SK-N-MC (cell line): ENCODE results near the gene PPFIBP2.

ENCODE experiments used
- DNase-seq: peaks from one replicate; pipeline ENCODE4 v3.0.0-alpha.2; 2011; ENCODE audit warnings: low read depth, low spot score
- H3K27ac ChIP-seq: fragments of 200-600 bp; sonication (generic); 2 replicates; pipeline ENCODE4 v1.5.1; 2016; ENCODE audit warnings: mixed run types
- H3K36me3 ChIP-seq: fragments of 200-600 bp; sonication (generic); 2 replicates; pipeline ENCODE4 v1.6.1; 2017; ENCODE audit warnings: antibody characterized with exemption, low read length, mixed read lengths; ENCODE audit not compliant: insufficient read depth
- H3K4me3 ChIP-seq: fragments of 200-600 bp; sonication (generic); 2 replicates; pipeline ENCODE4 v1.5.1; 2016
- H3K9ac ChIP-seq: fragments of 200-600 bp; sonication (generic); 2 replicates; pipeline ENCODE4 v1.8.0; 2017; ENCODE audit warnings: mixed run types, mixed read lengths; ENCODE audit not compliant: insufficient read length
- H3K9me3 ChIP-seq: fragments of 200-600 bp; sonication (generic); 2 replicates; pipeline ENCODE4 v1.6.1; 2017; ENCODE audit warnings: low read depth, mild to moderate bottlenecking, antibody characterized with exemption, low read length, moderate library complexity, mixed read lengths
- EZH2 ChIP-seq: fragments of 200-600 bp; sonication (generic); IDR thresholded peaks from one replicate; pipeline ENCODE4 v1.6.1; 2017; ENCODE audit warnings: antibody characterized with exemption
- FOXP2 ChIP-seq: optimal IDR thresholded peaks from 2 replicates; pipeline ENCODE3; 2011; ENCODE audit warnings: mild to moderate bottlenecking, moderate library complexity; ENCODE audit not compliant: insufficient read depth; ENCODE audit errors: extremely low read length, control extremely low read depth
- POLR2AphosphoS5 ChIP-seq: IDR thresholded peaks from 2 replicates; pipeline ENCODE4 v1.6.1; 2012; ENCODE audit warnings: mild to moderate bottlenecking, low read depth, low read length, borderline replicate concordance

The PPFIBP2 gene

GRCh38 chr11:7621090-7621489 is 107.3 kb downstream of the PPFIBP2 start:
- no peak overlapping the region for H3K4me3 ChIP-seq
- no peaks in the 10 kb centered on the region for H3K36me3 ChIP-seq
- no peak for TF ChIP-seq FOXP2
- TF ChIP-seq POLR2AphosphoS5 = no peak
- TF ChIP-seq EZH2 = no peak
- no peaks in the 10 kb centered on the region for H3K9me3 ChIP-seq
- no peak overlapping the region for H3K27ac ChIP-seq
- no peak for DNase-seq
- no peak overlapping the region for H3K9ac ChIP-seq

- Histone ChIP-seq H3K36me3 (no peaks in the 10 kb centered on the region), H3K9me3 (no peaks in the 10 kb centered on the region), H3K27ac (no peak overlapping the region), H3K4me3 (no peak overlapping the region), H3K9ac (no peak overlapping the region)
- no peak for DNase-seq
- TF ChIP-seq FOXP2 = no peak
- no peak for TF ChIP-seq EZH2
- TF ChIP-seq POLR2AphosphoS5 = no peak
These were observed 107.8 kb downstream of the PPFIBP2 start for GRCh38 chr11:7621554-7621953.

- H3K4me3 ChIP-seq = no peak overlapping the region
- H3K9me3 ChIP-seq = no peaks in the 10 kb centered on the region
- H3K27ac ChIP-seq = no peak overlapping the region
- no peak for DNase-seq
- H3K9ac ChIP-seq = no peak overlapping the region
- TF ChIP-seq EZH2 = no peak
- TF ChIP-seq POLR2AphosphoS5 = no peak
- TF ChIP-seq FOXP2 = no peak
- no peaks in the 10 kb centered on the region for H3K36me3 ChIP-seq
These were observed 108.9 kb downstream of the PPFIBP2 start for GRCh38 chr11:7622721-7623120.

- Histone ChIP-seq H3K4me3 (no peak overlapping the region), H3K9ac (no peak overlapping the region), H3K27ac (no peak overlapping the region), H3K9me3 (no peaks in the 10 kb centered on the region), H3K36me3 (no peaks in the 10 kb centered on the region)
- TF ChIP-seq POLR2AphosphoS5 (no peak), FOXP2 (no peak), EZH2 (no peak)
- DNase-seq = no peak
These were observed 114.9 kb downstream of the PPFIBP2 start for GRCh38 chr11:7628660-7629059.

GRCh38 chr11:7630002-7630401 is 116.2 kb downstream of the PPFIBP2 start:
- TF ChIP-seq EZH2 (no peak), FOXP2 (no peak), POLR2AphosphoS5 (no peak)
- H3K36me3 ChIP-seq = no peaks in the 10 kb centered on the region
- H3K9ac ChIP-seq = no peak overlapping the region
- no peak for DNase-seq
- H3K9me3 ChIP-seq = no peaks in the 10 kb centered on the region
- H3K4me3 ChIP-seq = no peak overlapping the region
- H3K27ac ChIP-seq = no peak overlapping the region

DNA sequence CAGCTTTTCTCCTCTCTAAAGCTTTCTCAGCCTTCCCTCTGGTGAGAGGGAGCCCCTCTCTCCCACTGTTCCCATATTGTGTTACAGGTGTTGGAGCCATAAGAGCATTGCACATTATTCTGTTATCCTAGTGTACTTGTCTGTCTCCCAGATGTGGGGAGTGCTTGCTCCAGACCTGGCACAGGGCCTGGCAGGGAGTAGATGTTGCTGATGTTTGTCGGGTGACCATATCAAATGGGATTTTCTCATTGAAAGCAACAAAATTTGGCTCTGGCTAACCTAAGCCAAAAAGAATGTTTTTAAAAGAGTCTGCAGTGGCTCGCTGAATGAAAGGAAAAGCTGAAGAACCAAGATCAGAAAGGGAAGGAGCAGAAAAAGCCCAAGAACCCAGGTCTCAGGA is 118.4 kb downstream of the PPFIBP2 start:
- Histone ChIP-seq H3K9ac (no peak overlapping the region), H3K4me3 (no peak overlapping the region), H3K27ac (no peak overlapping the region), H3K9me3 (no peaks in the 10 kb centered on the region), H3K36me3 (no peaks in the 10 kb centered on the region)
- DNase-seq = no peak
- TF ChIP-seq POLR2AphosphoS5 (no peak), EZH2 (no peak), FOXP2 (no peak)

DNA sequence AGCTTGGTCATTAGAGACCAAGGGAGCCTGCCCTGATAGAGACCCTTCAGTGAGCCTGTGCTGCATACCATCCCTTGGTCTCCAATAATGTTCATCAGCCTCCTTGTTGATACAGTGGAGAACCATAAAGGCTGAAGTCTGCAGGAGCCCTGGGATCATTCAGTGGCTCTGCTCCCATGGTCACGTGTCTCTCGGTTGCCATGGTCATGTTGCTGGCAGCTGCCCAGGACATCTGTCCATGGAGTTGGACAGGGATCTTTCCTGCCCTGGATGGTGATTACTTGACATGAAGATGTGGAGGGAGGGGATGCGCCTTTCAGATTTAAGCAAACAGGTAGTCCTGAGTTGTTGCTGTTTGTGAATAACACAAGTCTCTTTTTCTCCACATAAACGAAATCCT is 121.3 kb downstream of the PPFIBP2 start:
- no peak for DNase-seq
- Histone ChIP-seq H3K9me3 (no peaks in the 10 kb centered on the region), H3K4me3 (no peak overlapping the region), H3K27ac (no peak overlapping the region), H3K36me3 (no peaks in the 10 kb centered on the region), H3K9ac (no peak overlapping the region)
- TF ChIP-seq FOXP2 (no peak), EZH2 (no peak), POLR2AphosphoS5 (no peak)

DNA sequence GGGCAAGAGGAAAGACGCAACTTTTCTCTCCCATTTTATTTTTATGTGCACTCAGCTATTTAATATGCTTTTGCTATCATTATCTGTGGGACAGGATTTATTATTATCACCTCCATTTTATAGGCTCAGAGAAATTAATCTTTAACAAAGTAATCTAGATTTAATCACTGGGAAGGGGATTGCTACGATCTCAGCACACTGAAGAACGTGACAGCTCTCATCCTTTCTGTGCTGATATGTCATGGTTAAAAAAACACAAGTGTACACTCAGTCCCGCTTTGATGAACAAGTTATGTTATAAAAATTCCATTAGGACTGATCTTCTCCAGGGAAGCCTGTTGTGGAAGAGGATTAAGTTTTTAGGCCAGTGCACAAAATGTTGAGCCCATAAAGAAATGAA is 121.9 kb downstream of the PPFIBP2 start:
- no peak overlapping the region for H3K9ac ChIP-seq
- no peaks in the 10 kb centered on the region for H3K9me3 ChIP-seq
- TF ChIP-seq EZH2 = no peak
- no peak for TF ChIP-seq FOXP2
- no peak for TF ChIP-seq POLR2AphosphoS5
- H3K36me3 ChIP-seq = no peaks in the 10 kb centered on the region
- H3K27ac ChIP-seq = no peak overlapping the region
- no peak for DNase-seq
- H3K4me3 ChIP-seq = no peak overlapping the region

GRCh38 chr11:7636350-7636749 is 122.6 kb downstream of the PPFIBP2 start:
- no peak overlapping the region for H3K9ac ChIP-seq
- H3K4me3 ChIP-seq = no peak overlapping the region
- no peak for DNase-seq
- H3K36me3 ChIP-seq = no peaks in the 10 kb centered on the region
- TF ChIP-seq POLR2AphosphoS5 (no peak), EZH2 (no peak), FOXP2 (no peak)
- no peaks in the 10 kb centered on the region for H3K9me3 ChIP-seq
- H3K27ac ChIP-seq = no peak overlapping the region
